Fibroblast of villous mesenchyme (primary cell): Measurements from ENCODE around the gene MOSMO. TPM values are rescaled to one million over a fixed set of nuclear protein-coding genes. Genes with fewer than 3 reads are reported as not detected.

Source experiments
- DNase-seq: peaks from one replicate; pipeline ENCODE4 v3.0.0-alpha.2; 2010; ENCODE audit warnings: low read depth
- H3K4me3 ChIP-seq: 2 replicates; pipeline ENCODE4 v1.5.1; 2011; ENCODE audit warnings: low read depth, mild to moderate bottlenecking, low read length
- total RNA-seq: library from RNA; depleted of rRNA; stranded (reverse); fragments of >200 nt; gene quantifications from 2 replicates; pipeline ENCODE4 v1.2.3, GENCODE V29; 2012
- TF ChIP-seq, protein P1 (sequence below): IDR thresholded peaks from 2 replicates; pipeline ENCODE4 v1.5.1; 2012; ENCODE audit warnings: low read depth, mild to moderate bottlenecking, low read length; ENCODE audit not compliant: insufficient read depth

The MOSMO gene
- total RNA-seq, 1 donor = 19.0 TPM

DNA sequence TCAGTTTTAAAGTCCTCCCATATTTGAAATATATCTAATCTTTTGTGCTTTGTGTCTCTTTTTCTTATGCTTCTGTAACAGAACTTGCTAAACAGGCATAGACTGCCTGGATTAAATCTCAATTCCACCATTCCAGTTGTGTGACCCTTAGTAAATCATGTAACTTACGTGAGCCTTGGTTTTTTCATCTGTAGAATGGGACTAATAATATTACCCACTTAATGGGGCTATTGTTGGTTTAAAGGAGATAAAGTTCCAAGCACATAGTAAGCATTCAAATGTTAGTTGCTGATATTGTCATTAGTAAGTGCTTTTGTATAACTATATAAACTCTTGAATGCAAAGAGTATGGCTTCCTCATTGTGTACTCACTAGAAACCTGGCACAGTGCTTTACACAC, 78.5 kb downstream of the MOSMO start:
- no peak for DNase-seq
- TF ChIP-seq, protein P1, sequence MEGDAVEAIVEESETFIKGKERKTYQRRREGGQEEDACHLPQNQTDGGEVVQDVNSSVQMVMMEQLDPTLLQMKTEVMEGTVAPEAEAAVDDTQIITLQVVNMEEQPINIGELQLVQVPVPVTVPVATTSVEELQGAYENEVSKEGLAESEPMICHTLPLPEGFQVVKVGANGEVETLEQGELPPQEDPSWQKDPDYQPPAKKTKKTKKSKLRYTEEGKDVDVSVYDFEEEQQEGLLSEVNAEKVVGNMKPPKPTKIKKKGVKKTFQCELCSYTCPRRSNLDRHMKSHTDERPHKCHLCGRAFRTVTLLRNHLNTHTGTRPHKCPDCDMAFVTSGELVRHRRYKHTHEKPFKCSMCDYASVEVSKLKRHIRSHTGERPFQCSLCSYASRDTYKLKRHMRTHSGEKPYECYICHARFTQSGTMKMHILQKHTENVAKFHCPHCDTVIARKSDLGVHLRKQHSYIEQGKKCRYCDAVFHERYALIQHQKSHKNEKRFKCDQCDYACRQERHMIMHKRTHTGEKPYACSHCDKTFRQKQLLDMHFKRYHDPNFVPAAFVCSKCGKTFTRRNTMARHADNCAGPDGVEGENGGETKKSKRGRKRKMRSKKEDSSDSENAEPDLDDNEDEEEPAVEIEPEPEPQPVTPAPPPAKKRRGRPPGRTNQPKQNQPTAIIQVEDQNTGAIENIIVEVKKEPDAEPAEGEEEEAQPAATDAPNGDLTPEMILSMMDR = no peak
- no peak overlapping the region for H3K4me3 ChIP-seq

DNA sequence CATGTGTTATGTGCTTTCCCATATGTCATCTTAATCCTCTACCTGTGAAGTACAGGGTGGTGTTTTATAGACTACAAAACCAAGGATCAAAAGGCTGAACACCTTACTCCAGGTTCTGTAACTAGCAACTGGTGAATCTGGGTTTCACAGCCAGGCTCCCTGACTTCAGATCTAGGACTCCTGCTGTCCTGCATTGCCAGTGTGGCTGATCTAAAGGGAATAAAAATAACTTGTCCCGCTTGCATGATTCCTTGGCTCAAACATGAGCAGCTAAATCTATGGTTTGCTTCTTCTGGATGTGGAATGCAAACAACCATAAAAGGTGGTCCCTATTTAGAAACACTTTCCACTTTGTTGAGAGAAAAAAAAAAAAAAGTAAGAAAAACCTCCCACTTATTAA, 80.7 kb downstream of the MOSMO start:
- TF ChIP-seq, protein P1 = no peak
- no peak overlapping the region for H3K4me3 ChIP-seq
- DNase-seq = no peak

DNA sequence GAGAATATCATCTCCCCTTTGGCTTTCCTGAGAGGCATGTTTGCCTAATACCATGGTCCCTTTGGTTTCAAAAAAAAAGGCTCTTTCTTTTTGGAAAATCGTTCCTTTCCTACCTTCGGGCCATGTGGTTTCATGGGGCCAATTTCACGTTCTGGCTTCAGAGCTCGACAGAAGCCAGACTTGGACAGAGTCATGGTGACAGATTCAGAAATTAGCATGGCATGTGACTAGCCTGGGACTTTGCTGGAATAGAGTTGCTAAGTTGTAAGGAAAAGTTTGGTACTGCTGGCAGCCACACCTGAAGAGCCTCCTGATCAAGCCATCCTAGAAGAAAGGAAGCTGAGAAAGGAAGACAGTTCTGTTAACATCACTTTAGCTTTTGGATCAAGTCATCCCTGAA, 82.0 kb downstream of the MOSMO start:
- TF ChIP-seq, protein P1 = no peak
- no peak overlapping the region for H3K4me3 ChIP-seq
- DNase-seq = no peak

DNA sequence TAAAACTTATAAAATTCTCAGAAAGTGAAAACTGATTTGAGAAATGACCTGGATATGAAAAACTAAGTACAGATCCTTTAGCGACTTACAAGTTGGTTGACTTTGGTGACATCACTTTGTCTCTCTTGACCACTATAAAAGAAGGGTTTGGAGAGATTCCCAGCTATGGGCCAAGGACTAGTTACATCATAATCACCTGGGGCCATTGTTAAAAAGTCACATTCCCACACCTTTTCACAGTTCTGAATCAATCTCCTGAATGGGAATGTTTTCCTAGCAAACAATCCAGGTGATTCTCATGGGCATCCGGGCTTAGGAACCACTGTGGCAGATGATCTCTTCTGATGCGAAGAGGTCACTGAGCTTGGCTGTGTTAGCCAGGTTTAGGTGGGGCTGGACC, 83.8 kb downstream of the MOSMO start:
- no peak overlapping the region for H3K4me3 ChIP-seq
- DNase-seq = no peak
- TF ChIP-seq, protein P1 = no peak

DNA sequence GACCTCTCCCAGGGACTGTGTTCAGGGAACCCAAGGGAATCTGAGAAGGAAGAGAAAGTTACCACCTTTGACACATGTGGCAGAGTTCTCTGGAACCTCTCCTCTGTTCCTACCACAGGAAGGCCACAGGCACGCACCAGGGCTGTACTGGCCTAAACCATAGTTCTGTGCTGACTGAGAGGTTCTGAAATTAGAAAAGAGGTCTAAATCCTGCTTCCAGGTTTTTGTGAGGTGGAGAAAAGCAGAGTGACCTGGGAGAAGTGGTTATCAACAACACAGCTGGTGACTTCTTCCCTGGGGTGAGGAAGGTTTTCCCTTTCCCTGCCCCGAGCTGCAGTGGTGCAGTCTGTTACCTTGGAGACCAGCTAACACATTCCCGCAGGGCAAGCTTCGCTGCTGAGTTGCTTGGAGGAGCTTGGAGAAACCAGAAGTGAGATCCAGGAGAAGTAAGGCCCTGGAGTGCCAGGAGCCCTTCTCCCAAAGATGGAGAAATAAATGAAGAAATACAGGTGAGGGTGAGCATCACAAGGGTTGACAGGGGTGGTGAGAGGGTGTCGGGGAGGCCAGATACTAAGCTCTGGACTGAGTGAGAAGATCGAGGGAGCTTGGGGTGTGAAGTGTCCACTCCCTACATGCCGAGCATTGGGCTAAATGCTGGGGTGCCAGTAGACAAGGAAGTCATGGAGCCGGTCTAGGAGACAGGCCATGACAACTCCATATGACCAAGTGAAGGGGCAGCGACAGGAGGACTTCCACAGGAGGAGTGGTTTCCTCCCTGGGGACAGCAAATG, 84.4 kb downstream of the MOSMO start, which contains the start of gene VWA3A:
Gene VWA3A, plus strand, starts transcription at position 399 of the 791 bp plus-strand sequence. Its CDS starts 97 bp downstream, at position 496.
- TF ChIP-seq, protein P1 = no peak
- DNase-seq = peak; percentile 61
- H3K4me3 ChIP-seq = no peak within 1 kb of the TSS

DNA sequence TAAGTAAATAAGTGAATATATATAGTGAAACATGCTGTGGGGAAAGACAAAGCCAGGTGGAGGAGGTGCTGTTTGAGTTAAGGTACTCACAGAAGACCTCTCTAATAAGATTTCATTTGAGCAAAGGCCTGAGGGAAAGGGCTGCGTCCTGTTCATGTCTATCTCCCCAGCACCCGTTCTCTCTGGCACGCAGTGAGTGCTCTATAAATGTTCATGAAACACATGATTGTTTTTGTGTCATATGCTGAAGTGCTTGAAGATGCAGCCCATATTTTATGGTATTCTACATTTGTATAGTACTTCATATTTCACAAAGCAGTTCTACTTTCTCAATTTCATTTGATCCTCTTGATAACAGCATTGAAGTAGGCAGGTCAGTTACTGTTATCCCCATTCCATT, 85.4 kb downstream of the MOSMO start:
- H3K4me3 ChIP-seq = no peak overlapping the region
- DNase-seq = no peak
- TF ChIP-seq, protein P1 = no peak

DNA sequence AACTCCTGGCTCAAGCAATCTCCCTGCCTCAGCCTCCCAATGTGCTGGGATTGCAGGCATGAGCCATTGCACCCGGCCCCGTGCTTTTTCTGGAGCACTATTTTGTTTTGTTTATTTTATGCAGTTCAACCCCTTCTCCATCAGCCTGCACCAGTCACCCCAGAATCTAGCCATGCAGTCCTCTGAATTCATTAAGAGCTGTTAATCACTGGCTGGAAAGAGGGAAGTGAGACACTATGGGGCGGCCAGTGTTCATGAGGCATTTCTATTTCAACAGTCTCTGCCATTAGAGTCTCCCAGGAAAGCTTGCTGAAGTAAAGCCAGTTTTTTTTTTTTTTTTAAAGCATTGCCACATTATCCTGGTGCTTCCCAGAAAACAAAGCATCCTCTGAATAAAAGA, 86.1 kb downstream of the MOSMO start:
- TF ChIP-seq, protein P1 = no peak
- no peak for DNase-seq
- H3K4me3 ChIP-seq = no peak overlapping the region
